HEK293T (cell line): Measurements from ENCODE around the gene PHOX2A.
"Not testable (repeated sequence)": the region's sequence is repeated elsewhere in the genome, so short reads cannot be mapped to it uniquely, and the experiment has no call there.

Source experiments
- CTCF ChIA-PET: fragments of 350-600 bp; formaldehyde crosslinking; extraction: SDS; loops from one replicate; lab custom pipeline; 2021; ENCODE audit warnings: antibody characterized with exemption, inconsistent platforms; lab: Yijun Ruan, JAX
- POLR2A ChIA-PET: fragments of 350-600 bp; formaldehyde crosslinking; extraction: SDS; loops from one replicate; lab custom pipeline; 2020; ENCODE audit warnings: antibody characterized with exemption, inconsistent platforms; lab: Yijun Ruan, JAX
- DNase-seq: peaks from one replicate; pipeline ENCODE4 v3.0.0; 2012; ENCODE audit warnings: mixed read lengths; ENCODE audit errors: extremely low spot score
- ARNT ChIP-seq: fragments of 450-650 bp; IDR thresholded peaks from 2 replicates; pipeline ENCODE4 v1.6.1; 2017; ENCODE audit warnings: mild to moderate bottlenecking
- BHLHE40 ChIP-seq: fragments of 450-650 bp; IDR thresholded peaks from 2 replicates; pipeline ENCODE4 v1.6.1; 2016; ENCODE audit warnings: mild to moderate bottlenecking, moderate library complexity, borderline replicate concordance
- CTBP1 ChIP-seq: fragments of 450-650 bp; IDR thresholded peaks from 2 replicates; pipeline ENCODE4 v1.6.1; 2016; ENCODE audit warnings: borderline replicate concordance
- ELF4 ChIP-seq: fragments of 450-650 bp; IDR thresholded peaks from 2 replicates; pipeline ENCODE4 v1.6.1; 2017; ENCODE audit warnings: antibody characterized with exemption
- FOXA1 ChIP-seq: fragments of 450-650 bp; IDR thresholded peaks from 2 replicates; pipeline ENCODE4 v1.6.1; 2016; ENCODE audit warnings: mild to moderate bottlenecking
- FOXK2 ChIP-seq: fragments of 450-650 bp; IDR thresholded peaks from 2 replicates; pipeline ENCODE4 v1.6.1; 2016; ENCODE audit warnings: mild to moderate bottlenecking
- FOXM1 ChIP-seq: fragments of 450-650 bp; IDR thresholded peaks from 2 replicates; pipeline ENCODE4 v1.6.1; 2017; ENCODE audit warnings: mild to moderate bottlenecking, borderline replicate concordance
- HDGF ChIP-seq: fragments of 450-650 bp; IDR thresholded peaks from 2 replicates; pipeline ENCODE4 v1.6.1; 2017; ENCODE audit warnings: antibody characterized with exemption, borderline replicate concordance
- L3MBTL2 ChIP-seq: fragments of 450-650 bp; conservative IDR thresholded peaks from 2 replicates; pipeline ENCODE4 v1.6.1; 2016; ENCODE audit warnings: mild to moderate bottlenecking
- LEF1 ChIP-seq: fragments of 450-650 bp; IDR thresholded peaks from 2 replicates; pipeline ENCODE4 v1.6.1; 2017; ENCODE audit warnings: mild to moderate bottlenecking, borderline replicate concordance
- NFRKB ChIP-seq: fragments of 450-650 bp; IDR thresholded peaks from 2 replicates; pipeline ENCODE4 v1.6.1; 2016; ENCODE audit warnings: mild to moderate bottlenecking, moderate library complexity
- PKNOX1 ChIP-seq: fragments of 450-650 bp; IDR thresholded peaks from 2 replicates; pipeline ENCODE4 v1.6.1; 2016
- SP1 ChIP-seq: fragments of 450-650 bp; IDR thresholded peaks from 2 replicates; pipeline ENCODE4 v1.6.1; 2017
- SUZ12 ChIP-seq: fragments of 450-650 bp; IDR thresholded peaks from 2 replicates; pipeline ENCODE4 v1.6.1; 2016; ENCODE audit warnings: mild to moderate bottlenecking
- TARDBP ChIP-seq: fragments of 450-650 bp; IDR thresholded peaks from 2 replicates; pipeline ENCODE4 v1.6.1; 2016
- ZNF384 ChIP-seq: fragments of 450-650 bp; IDR thresholded peaks from 2 replicates; pipeline ENCODE4 v1.6.1; 2016

The PHOX2A gene

GRCh38 chr11:72204886-72205285, 39.1 kb downstream of the PHOX2A start:
- ChIA-PET POLR2A (no interaction called here), CTCF (no interaction called here)
- TF ChIP-seq FOXK2, result no peak
- no peak for TF ChIP-seq BHLHE40
- no peak for TF ChIP-seq TARDBP
- TF ChIP-seq SUZ12, result no peak
- no peak for TF ChIP-seq ARNT
- no peak for DNase-seq

GRCh38 chr11:72203163-72203562, 40.8 kb downstream of the PHOX2A start:
- TF ChIP-seq PKNOX1 (no peak), FOXK2 (no peak)
- ChIA-PET CTCF (interaction anchor here (0.6 kb wide), 1 partner anchor 60 kb away, joined by 4 read pairs; no protein-coding TSS in a partner anchor), POLR2A (no interaction called here)
- DNase-seq, result no peak

GRCh38 chr11:72202571-72202970, 41.4 kb downstream of the PHOX2A start:
- ChIA-PET POLR2A (no interaction called here), CTCF (interaction anchor here (0.6 kb wide), 1 partner anchor 59 kb away, joined by 4 read pairs; no protein-coding TSS in a partner anchor)
- TF ChIP-seq FOXK2 (no peak), LEF1 (no peak), SP1 (no peak), FOXA1 (no peak), SUZ12 (no peak), PKNOX1 (no peak), ARNT (no peak), L3MBTL2 (no peak), ELF4 (no peak), CTBP1 (no peak), TARDBP (no peak), ZNF384 (no peak), HDGF (no peak), NFRKB (no peak), FOXM1 (no peak), BHLHE40 (no peak)
- DNase-seq, result no peak

GRCh38 chr11:72201445-72201844, 42.5 kb downstream of the PHOX2A start:
- DNase-seq, CTCF ChIA-PET, POLR2A ChIA-PET: not testable (repeated sequence)

- TF ChIP-seq HDGF (no peak), SUZ12 (no peak), ELF4 (no peak), CTBP1 (no peak), FOXK2 (no peak), NFRKB (no peak), FOXM1 (no peak), ZNF384 (no peak), ARNT (no peak), SP1 (no peak), PKNOX1 (no peak), BHLHE40 (no peak), FOXA1 (no peak), LEF1 (no peak), L3MBTL2 (no peak), TARDBP (no peak)
- ChIA-PET POLR2A (no interaction called here), CTCF (no interaction called here)
- no peak for DNase-seq
These were observed 48.3 kb downstream of the PHOX2A start for GRCh38 chr11:72195518-72196270.

- ChIA-PET POLR2A (no interaction called here), CTCF (interaction anchor here (1.4 kb wide), 1 partner anchor 9 kb away, joined by 5 read pairs; no protein-coding TSS in a partner anchor)
- DNase-seq, result no peak
- no peak for TF ChIP-seq CTBP1
- TF ChIP-seq HDGF, result no peak
- no peak for TF ChIP-seq NFRKB
- no peak for TF ChIP-seq FOXK2
- TF ChIP-seq LEF1, result no peak
- no peak for TF ChIP-seq ARNT
- no peak for TF ChIP-seq FOXA1
- no peak for TF ChIP-seq ELF4
- no peak for TF ChIP-seq FOXM1
- no peak for TF ChIP-seq TARDBP
- TF ChIP-seq PKNOX1, result no peak
- no peak for TF ChIP-seq BHLHE40
- TF ChIP-seq L3MBTL2, result no peak
- no peak for TF ChIP-seq SUZ12
- TF ChIP-seq SP1, result no peak
- TF ChIP-seq ZNF384, result no peak
These were observed 52.0 kb downstream of the PHOX2A start, which contains the start of gene FOLR1 for GRCh38 chr11:72191961-72192381. FOLR1 (plus strand) TSS chr11:72192140; CDS start chr11:72192174, 34 bp downstream.
